ENCODE results near the gene SAMD11. TPM values are rescaled to one million over a fixed set of nuclear protein-coding genes. Genes with fewer than 3 reads are reported as not detected.
A peak's percentile ranks its signal among the peaks of the same experiment; 100 is the strongest.

Gene SAMD11
- polyA plus RNA-seq, 3 donors from 2014 or later: 0.14 TPM; not detected in 2

GRCh38 chr1:899636-900317, 23.9 kb upstream of the SAMD11 start:
- H3K27me3 Mint-ChIP-seq (ENCODE audit: low read depth in 3 of 3): peaks cover 7 to 18% (median 12%) of the 10 kb centered on the region in 3 donors
- H3K36me3 Mint-ChIP-seq: peaks cover 0 to 5% (median 0%) of the 10 kb centered on the region in 3 donors
- H3K4me3 Mint-ChIP-seq: no peak overlapping the region
- peaks cover 11 to 14% of the 10 kb centered on the region in 2 donors for H3K4me1 Mint-ChIP-seq
- H3K27ac Mint-ChIP-seq: no peak overlapping the region
- no peak for DNase-seq
- H3K9me3 Mint-ChIP-seq: peaks cover 0 to 13% (median 0%) of the 10 kb centered on the region in 6 donors

DNA sequence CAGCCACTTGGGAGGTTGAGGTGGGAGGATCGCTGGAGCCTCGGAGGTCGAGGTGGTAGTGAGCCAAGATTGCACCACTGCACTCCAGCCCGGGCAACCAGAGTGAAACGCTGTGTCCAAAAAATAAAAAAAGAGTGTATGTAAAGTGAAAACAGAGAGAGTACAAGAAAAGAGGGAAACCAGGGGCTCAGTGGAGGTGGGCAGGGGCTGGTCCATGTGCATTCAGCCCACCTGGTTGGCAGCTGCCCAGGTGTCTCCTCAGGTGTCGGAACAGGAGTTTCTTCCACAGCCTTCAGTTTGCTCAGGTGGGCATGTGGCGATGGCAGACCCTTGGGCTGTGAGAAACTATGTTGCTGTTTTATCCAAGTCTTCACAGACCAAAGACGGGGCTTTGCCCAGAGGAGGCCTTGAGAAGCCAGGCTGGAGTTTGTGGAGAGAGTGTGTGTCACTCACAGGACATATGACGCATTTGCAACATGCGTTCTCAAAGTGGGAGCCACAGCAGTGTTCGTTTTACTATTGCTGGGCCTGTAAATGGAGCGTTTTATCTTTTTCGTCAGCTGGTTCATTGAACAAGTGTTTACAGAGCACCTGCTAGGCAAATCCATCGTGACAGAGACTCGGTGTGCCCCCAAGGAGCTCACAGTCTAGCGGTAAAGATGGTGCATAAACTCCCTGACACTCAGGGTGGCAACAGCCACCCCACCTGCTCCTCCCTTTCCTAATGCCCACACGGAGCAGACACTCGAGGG, 22.4 kb upstream of the SAMD11 start:
- DNase-seq: no peak
- Mint-ChIP-seq H3K4me3 (no peak overlapping the region), H3K27ac (no peak overlapping the region), H3K9me3 (peaks cover 0 to 13% (median 0%) of the 10 kb centered on the region in 6 donors), H3K27me3 (ENCODE audit: low read depth in 3 of 3) (peaks cover 14 to 18% (median 16%) of the 10 kb centered on the region in 3 donors), H3K36me3 (peaks cover 0 to 5% (median 0%) of the 10 kb centered on the region in 3 donors), H3K4me1 (peaks cover 17 to 20% of the 10 kb centered on the region in 2 donors)

DNA sequence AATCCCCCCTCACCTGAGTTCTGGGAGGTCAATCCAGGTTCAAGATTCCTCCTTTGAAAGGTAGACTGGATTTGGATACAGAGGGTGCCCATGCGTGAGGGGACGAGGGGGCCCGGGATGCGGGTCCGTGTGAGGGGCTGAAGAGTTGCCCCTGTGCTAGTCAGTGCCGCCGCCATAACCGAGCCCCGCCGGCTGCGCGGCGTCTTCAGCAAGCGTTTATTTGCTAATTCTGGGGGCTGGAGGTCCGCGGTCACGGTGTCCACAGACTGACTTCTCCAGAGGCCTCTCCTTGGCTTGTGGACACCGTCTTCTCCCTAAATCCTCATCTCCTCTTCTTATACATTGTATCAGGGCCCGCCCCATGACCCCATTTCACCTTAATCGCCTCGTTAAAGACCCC, 20.9 kb upstream of the SAMD11 start:
- H3K27ac Mint-ChIP-seq: no peak overlapping the region
- H3K4me1 Mint-ChIP-seq: peaks cover 17 to 19% of the 10 kb centered on the region in 2 donors
- peak overlapping the region in 2 of 5 donors; percentile 7 to 54 for H3K4me3 Mint-ChIP-seq
- DNase-seq: no peak
- peaks cover 0 to 10% (median 0%) of the 10 kb centered on the region in 6 donors for H3K9me3 Mint-ChIP-seq
- peaks cover 10 to 17% (median 13%) of the 10 kb centered on the region in 3 donors for H3K27me3 Mint-ChIP-seq (ENCODE audit: low read depth in 3 of 3)
- H3K36me3 Mint-ChIP-seq: peaks cover 0 to 5% (median 0%) of the 10 kb centered on the region in 3 donors

DNA sequence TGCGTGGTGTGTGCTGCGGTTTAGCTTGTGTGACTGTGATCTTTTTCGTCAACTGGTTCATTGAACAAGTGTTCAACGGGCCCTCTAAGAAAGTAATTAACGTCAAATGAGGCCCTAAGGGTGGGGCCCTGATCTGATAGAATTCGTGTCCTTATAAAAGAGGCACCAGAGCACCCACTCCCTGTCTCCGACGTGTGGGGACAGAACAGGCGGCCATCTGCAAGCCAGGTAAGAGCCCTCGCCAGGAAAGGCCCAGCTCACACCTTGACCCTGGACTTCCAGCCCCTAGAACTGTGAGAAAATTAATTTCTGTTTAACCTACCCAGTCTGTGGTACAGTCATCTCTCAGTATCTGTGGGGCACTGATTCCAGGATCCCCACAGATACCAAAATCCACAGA, 20.4 kb upstream of the SAMD11 start:
- peak overlapping the region in 4 of 5 donors; percentile 54 to 61 (median 60) for H3K4me3 Mint-ChIP-seq
- no peak overlapping the region for H3K27ac Mint-ChIP-seq
- no peak for DNase-seq
- H3K4me1 Mint-ChIP-seq: peaks cover 12 to 14% of the 10 kb centered on the region in 2 donors
- peaks cover 0 to under 1% (median 0%) of the 10 kb centered on the region in 3 donors for H3K36me3 Mint-ChIP-seq
- peaks cover 0 to 5% (median 0%) of the 10 kb centered on the region in 6 donors for H3K9me3 Mint-ChIP-seq
- H3K27me3 Mint-ChIP-seq (ENCODE audit: low read depth in 3 of 3): peaks cover 7 to 16% (median 12%) of the 10 kb centered on the region in 3 donors

DNA sequence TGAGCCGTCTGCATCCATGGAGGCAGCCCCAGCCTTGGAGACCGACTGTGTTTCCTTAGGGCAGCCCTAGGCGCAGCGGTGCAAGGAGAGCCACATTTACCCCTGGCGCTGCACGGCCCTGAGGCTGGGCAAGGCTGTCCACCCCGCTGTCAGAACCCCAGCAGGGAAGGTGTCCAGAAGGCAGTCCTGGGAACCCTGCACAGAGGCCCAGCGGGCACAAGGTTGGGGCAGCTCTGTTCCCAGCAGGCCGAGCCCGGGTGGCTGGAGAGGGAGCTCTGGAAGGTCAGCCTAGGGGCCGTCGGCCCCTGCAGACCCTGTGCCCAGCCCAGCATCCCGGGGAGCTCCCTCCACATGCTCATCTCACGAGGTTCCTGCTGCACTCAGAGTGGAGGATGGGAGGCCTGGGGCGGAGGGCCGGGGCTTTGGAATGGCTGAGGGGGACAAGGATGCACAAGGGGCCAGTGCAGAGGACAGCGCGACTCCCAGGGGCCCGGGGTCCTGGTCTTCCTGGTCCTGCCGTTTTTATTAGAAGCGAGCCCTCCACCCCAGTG, 19.9 kb upstream of the SAMD11 start:
- Mint-ChIP-seq H3K4me1 (peaks cover 7 to 9% of the 10 kb centered on the region in 2 donors), H3K36me3 (no peaks in the 10 kb centered on the region), H3K27ac (no peak overlapping the region), H3K27me3 (ENCODE audit: low read depth in 3 of 3) (peaks cover 7 to 11% (median 8%) of the 10 kb centered on the region in 3 donors), H3K4me3 (peak overlapping the region in 4 of 5 donors; percentile 7 to 58 (median 56)), H3K9me3 (no peaks in the 10 kb centered on the region)
- DNase-seq: no peak

DNA sequence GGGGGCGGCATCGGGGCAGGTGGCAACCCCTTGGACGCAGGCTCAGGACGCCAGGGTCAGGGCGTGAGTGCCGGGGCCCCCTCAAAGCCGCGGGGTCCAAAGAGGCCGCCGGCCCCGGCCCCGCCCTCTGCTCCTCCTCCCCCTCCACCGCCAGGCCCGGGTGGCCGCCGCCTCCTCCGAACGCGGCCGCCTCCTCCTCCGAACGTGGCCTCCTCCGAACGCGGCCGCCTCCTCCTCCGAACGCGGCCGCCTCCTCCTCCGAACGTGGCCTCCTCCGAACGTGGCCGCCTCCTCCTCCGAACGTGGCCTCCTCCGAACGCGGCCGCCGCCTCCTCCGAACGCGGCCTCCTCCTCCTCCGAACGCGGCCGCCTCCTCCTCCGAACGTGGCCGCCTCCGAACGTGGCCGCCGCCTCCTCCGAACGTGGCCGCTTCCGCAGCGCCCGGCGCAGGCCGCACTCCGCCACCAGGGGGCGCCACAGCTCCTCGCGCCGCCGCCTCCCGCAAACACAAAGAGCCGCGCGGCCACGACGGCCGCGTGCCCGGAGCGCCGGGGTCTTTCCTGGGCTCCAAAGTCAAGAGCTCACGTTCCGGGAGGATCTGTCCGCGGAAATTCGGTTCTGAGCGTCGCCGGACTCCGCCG, 19.3 kb upstream of the SAMD11 start:
- no peaks in the 10 kb centered on the region for H3K36me3 Mint-ChIP-seq
- H3K27ac Mint-ChIP-seq: peak overlapping the region in 1 of 6 donors; percentile 51
- H3K9me3 Mint-ChIP-seq: no peaks in the 10 kb centered on the region
- peaks cover 7 to 11% (median 8%) of the 10 kb centered on the region in 3 donors for H3K27me3 Mint-ChIP-seq (ENCODE audit: low read depth in 3 of 3)
- DNase-seq: peak; percentile 87 to 89 (median 88)
- H3K4me1 Mint-ChIP-seq: peaks cover 6 to 9% of the 10 kb centered on the region in 2 donors
- H3K4me3 Mint-ChIP-seq: peak overlapping the region; percentile 48 to 85 (median 70)

DNA sequence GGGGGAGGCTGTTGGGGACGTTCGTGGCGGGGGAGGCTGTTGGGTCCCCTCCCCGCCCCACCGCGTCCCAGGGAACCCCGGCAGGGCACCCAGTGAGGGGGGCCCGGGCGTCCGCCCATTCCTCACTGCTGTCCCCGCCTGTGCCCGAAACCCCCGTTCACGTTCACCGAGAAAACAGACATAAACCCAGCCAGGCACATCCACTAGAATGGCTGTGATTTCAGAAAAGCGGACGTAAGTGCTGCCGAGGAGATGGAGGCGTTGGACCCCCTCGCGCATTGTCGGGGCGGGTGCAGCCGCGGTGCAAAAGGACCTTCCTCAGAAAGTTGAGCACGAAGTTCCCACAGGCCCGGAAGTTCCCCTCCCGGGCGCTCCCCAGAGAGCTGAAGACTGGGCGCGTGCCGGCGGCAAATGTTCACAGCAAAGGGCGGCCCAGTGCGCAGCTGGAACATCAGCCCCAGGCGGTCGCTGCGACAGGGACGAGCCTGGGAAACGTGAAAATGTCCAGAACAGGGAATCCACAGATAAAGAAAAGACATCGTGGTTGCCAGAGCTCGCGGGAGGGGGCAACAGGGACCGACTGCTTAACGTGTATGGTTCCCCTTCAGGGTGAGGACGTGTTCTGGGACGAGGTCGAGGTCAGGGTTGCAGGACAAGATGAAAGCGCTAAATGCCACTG, 18.5 kb upstream of the SAMD11 start:
- Mint-ChIP-seq H3K4me3 (peak overlapping the region; percentile 64 to 76 (median 69)), H3K9me3 (no peaks in the 10 kb centered on the region), H3K27ac (peak overlapping the region in 1 of 6 donors; percentile 38), H3K4me1 (peaks cover 6 to 9% of the 10 kb centered on the region in 2 donors), H3K27me3 (ENCODE audit: low read depth in 3 of 3) (peaks cover 7 to 11% (median 8%) of the 10 kb centered on the region in 3 donors), H3K36me3 (no peaks in the 10 kb centered on the region)
- peak in 1 of 3 donors; percentile 14 for DNase-seq

- Mint-ChIP-seq H3K4me1 (peaks cover 6 to 9% of the 10 kb centered on the region in 2 donors), H3K27ac (no peak overlapping the region), H3K27me3 (ENCODE audit: low read depth in 3 of 3) (peaks cover 7 to 14% (median 8%) of the 10 kb centered on the region in 3 donors), H3K36me3 (no peaks in the 10 kb centered on the region), H3K4me3 (peak overlapping the region; percentile 13 to 76 (median 67)), H3K9me3 (no peaks in the 10 kb centered on the region)
- no peak for DNase-seq
Measured at GRCh38 chr1:905811-906599, 17.7 kb upstream of the SAMD11 start.

GRCh38 chr1:906600-907420, 16.9 kb upstream of the SAMD11 start:
- Mint-ChIP-seq H3K4me3 (peak overlapping the region in 2 of 5 donors; percentile 38), H3K36me3 (no peaks in the 10 kb centered on the region), H3K9me3 (no peaks in the 10 kb centered on the region), H3K4me1 (peaks cover 6 to 9% of the 10 kb centered on the region in 2 donors), H3K27me3 (ENCODE audit: low read depth in 3 of 3) (peaks cover 7 to 14% (median 10%) of the 10 kb centered on the region in 3 donors), H3K27ac (no peak overlapping the region)
- DNase-seq: no peak

GRCh38 chr1:907611-908451, 15.9 kb upstream of the SAMD11 start:
- Mint-ChIP-seq H3K9me3 (no peaks in the 10 kb centered on the region), H3K4me3 (no peak overlapping the region), H3K4me1 (peaks cover 6 to 9% of the 10 kb centered on the region in 2 donors), H3K36me3 (no peaks in the 10 kb centered on the region), H3K27me3 (ENCODE audit: low read depth in 3 of 3) (peaks cover 9 to 14% (median 13%) of the 10 kb centered on the region in 3 donors), H3K27ac (no peak overlapping the region)
- DNase-seq: no peak

DNA sequence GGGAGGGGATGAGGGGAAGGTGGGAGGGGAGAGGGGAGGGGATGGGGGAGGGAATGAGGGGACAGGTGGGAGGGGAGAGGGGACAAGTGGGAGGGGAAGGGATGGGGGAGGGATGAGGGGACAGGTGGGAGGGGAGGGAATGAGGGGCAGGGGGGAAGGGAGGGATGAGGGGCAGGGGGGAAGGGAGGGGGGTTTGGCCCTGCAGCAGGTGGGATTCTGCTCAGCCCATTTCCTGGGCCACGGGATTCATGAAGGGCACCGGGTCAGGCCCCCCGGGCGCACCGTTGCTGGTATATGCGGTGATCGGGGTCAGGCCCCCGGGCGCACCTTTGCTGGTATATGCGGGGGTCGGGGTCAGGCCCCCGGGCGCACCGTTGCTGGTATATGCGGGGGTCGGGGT, 15.1 kb upstream of the SAMD11 start:
- H3K4me3 Mint-ChIP-seq: no peak overlapping the region
- no peaks in the 10 kb centered on the region for H3K9me3 Mint-ChIP-seq
- H3K27ac Mint-ChIP-seq: no peak overlapping the region
- H3K4me1 Mint-ChIP-seq: peaks cover 6% of the 10 kb centered on the region in 2 donors
- no peak for DNase-seq
- H3K27me3 Mint-ChIP-seq (ENCODE audit: low read depth in 3 of 3): peaks cover 9 to 14% (median 13%) of the 10 kb centered on the region in 3 donors
- no peaks in the 10 kb centered on the region for H3K36me3 Mint-ChIP-seq
